Dedifferentiated amniotic fluid mesenchymal stem cell (primary cell): Measurements from ENCODE around the gene OXER1.

Experiments
- DNase-seq: peaks from one replicate; pipeline ENCODE4 v3.0.0-alpha.2; 2016; ENCODE audit errors: extremely low spot score

The OXER1 gene

DNA sequence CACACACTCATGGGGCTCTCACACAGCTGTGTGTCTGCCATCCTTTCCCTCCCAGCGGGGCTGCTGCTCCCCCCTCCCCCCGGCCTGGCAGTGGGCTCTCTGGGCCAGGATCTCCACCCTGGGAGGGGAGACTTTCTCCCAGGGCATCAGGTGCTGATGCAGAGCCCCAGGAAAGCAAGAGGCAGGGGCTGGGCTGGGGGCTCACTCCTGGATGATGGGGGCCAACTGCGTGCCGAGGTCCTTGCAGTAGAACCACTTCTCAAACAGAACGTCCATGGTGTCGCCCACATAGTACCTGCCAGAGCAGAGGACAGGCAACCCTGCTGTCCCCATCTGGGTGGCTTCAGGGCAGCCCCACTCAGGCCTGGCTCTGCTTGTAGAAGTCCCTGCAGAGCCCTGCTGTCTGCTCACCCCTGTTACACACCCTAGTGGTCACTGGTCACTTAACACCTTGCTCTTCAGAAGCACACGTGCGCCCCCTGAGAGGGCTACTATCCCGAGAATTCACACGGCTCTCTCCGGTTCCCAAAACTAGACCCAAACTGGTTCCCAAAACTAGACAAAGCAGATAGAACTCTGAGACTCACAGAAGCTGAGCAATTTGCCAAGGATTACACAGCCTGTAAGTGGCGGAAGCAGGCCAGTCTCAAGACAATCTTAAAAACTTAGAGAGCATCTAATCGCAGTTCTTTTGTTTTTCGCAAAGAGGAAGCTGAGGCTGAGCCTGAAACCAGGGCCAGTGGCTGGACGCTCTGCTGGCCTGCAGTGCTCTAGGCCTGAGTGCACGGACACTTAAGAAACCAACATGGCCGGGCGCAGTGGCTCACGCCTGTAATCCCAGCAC is 6.6 kb upstream of the OXER1 start:
- DNase-seq = no peak

DNA sequence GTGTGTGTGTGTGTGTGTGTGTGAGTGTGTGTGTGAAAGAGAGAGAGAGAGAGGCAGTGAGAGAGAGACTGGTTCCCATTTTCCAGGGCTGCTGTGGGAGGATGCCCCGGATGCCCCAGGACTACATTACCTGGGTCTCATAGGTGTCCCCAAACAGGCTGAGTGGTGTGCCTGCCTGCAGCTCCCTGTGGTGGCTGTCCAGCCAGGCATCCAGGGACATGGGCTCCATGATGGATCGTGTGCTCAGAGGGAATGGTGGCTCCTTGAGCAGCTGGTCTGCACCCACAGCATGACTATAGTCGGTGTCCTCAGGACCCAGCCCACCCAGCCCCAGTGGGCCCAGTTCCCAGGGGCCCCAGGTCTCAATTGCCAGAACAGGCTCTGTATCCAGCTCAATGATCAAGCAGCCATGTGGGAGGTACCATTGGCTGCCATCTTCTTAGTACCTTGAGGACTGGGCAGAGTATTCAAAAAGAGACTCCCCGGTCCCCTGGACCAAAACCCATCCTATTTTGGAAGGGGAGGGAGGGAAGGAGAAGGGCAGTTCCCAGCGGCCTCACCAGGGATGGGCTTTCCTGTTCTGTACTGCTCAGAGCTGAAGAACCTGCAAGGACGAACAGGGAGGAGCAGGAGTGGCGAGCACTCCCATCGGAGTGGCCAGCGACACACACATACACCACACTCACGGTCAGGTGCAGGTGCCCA is 5.8 kb upstream of the OXER1 start:
- DNase-seq = no peak

DNA sequence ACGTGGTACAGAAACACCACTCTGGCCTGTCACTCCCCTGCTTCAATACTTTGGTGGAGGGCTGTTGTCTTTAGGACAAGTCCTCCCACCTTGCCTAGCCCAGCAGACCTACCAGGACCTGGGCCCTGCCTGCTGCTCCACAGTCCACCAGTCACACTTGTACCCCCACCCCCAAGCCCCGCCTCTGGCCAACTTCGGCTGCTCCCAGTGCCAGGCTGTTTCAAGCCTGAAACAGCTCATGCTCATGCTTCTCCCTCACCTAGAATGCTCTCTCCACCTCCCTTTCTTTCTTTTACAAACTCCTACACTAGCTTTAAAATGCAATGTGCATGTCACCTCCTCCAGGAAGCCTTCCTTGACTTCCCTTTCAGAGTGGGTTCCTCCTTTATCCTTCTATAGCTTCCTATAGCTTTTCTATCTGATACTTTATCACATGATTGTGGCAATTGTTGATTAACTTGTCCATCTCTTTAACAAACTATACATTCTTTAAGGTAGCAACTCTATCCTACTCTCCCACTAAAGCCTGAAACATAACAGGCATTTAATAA is 4.8 kb upstream of the OXER1 start:
- no peak for DNase-seq

DNA sequence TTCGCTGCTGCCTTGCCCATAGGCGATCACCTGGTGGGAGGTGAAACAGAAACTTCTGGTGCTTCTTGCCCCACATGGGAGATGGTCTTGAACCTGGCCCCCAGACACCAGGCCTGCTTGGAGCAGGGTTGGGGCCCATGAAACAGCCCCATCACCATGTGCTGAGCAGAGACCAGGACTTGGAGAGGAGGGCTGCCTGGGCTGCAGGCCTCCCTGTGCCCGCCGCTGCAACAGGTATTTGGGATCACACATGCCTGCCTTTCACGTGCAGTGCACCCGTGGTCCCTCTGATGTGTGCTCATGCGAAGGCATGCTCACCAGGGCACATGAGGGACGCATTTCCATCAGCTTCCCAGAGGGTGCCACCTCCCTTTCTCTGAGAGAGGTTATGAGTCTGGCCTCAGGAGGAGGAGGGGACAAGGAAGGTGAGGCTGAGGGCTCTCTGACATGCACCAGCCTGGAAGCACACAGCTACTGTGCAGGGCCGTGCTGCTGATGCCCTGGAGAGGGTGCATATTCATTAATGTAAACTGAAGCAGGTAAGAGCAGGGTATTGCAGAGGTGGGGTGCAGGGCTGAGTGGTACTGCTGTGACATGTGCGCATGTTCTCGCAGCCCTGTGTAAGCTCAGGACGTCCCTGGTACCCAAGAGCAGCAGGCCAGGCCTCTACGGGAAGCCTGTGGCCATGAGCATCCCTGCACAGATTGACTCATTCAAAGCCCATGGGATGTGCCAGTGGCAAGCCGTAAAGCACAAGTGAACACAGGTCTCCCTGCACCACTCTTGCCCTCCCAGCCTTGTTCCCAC is 4.2 kb upstream of the OXER1 start:
- DNase-seq = no peak

DNA sequence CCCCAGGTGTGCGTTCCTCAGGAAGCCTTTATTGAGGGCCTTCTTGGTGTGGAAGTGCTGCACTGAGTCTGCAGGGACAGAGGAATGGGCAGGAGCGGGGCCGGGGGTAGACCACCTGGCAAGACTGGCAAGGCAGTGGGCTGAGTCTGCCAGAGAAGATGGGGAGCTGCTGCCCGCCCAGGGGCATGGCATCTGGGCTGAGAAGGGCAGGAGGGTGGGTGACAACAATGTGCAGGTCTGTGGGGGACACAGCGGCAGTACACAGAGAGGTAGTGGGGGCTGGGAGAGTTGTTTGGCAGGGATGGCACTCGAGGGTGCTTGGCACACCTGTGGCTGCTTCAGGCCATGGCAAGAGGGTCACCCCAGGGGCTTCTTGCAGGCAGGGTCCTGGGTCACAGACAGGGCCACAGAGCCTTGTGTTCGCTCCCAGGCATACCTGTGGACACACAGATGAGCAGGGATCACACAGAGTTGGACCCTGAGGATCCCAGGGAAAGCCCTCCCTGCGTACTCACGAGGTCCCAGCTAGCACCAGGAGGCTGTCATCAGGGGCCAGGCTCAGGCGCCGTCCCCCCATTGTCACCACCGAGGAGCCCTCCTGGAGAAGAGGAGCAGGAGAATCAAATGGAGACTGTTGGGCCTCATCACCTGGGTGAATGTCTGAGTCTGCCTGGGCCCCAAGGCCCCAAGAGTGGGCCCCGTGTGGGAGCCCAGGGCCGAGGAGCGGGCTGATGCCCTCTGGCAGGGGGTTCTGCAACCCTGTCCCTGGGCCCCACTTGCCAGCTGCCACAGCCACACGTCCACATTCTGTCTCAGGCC is 3.4 kb upstream of the OXER1 start:
- no peak for DNase-seq

DNA sequence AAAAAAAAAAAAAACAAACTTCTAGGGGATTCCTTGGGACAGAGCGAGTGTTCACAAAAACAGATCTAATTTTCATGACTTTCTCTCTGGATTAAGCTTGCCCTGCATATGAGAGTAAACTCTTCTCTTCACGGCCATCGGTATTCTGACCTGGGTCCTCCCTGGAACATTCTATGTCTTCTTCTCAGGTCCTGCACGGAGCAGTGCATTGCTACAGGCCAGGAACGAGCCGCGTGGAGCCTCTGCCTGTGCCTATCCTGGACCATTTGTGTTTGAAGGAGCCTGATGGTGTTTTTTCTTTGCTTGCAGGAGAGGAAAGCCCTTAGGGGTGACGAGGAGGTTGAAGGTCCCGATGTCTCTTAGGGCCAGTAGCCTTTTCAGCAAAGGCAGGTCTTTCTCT is 1.8 kb upstream of the OXER1 start:
- no peak for DNase-seq

DNA sequence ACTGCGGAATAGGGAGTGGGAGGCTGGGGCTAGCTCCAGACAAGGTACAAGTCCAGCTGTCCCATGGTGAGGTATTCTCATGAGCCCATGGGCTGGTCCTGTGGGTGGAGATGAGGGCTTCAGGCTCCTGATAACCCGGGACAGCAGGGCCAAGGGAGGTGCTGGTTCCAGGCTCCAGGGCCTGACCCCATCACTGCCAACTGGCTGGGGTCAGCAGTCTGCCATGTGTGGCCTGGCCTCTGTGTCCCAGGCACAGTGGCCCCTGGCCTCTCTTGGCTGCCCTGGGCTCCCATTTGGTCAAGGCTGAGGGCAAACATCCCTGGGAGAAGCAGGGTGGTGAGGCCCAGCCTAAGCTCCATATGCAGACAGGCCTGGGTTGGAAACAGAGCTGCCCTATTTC is 966 bp upstream of the OXER1 start:
- no peak for DNase-seq

DNA sequence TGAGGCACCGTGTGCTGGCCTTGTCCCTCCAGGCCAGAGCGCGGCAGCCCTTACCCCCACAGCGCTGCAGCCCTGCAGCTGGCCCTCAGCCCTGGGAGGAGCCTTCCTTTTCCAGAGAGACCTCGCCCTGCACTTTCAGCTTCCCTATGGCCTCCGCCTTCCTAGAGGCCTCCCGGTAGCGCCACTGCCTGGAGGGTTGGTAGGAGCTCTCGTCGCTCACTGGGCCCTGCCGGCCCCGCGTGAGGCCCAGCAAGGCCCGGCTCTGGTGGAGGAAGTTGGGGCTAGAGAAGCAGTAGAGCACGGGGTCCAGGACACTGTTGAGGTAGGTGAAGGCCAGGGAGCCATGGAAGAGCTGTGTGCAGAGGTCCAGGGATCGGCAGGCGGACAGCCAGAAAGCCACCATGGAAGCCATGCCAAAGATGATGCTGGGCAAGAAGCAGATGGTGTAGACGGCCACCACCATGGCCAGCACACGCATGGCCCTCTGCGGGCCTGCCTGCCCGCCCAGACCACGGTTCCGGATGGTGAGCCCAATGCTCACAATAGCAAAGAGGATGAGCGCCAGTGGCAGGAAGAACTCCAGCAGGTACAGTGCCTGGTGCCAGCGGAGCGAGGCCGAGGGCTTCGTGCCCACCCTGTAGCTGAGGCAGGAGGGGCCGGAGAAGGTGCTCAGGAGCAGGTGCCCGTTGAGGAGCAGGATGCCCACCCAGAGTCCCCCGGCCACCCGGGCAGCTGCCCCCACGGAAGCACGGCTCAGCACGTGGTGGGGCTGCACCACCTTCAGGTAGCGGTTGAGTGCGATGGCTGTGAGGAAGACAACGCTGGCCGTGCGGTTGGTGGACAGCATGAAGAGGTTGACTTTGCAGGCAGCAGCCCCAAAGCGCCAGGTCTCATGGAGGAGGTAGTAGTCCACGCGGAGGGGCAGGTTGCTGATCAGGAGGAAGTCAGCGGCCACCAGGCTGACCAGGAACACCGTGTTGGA is 821 bp downstream of the OXER1 start:
- DNase-seq = no peak

DNA sequence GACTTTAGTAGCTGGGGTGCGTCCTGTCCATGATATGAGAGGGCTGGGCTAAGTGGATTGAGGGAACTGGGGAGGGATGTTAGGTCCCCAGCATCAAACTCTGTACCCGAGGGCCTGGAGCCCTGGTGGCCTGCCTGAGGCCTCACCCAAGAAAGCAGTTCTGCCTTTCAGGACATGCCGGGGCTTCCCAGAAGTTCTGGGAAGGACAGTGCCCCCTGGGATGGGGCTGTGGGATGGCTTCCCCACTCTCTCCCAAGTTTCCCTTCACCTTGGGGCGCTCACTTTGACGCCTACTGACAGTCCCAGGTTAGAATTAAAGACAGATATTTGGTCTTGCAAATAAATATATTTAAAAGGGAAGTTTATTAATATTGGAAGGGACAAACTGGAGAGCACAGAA is 1.8 kb downstream of the OXER1 start:
- DNase-seq = no peak

DNA sequence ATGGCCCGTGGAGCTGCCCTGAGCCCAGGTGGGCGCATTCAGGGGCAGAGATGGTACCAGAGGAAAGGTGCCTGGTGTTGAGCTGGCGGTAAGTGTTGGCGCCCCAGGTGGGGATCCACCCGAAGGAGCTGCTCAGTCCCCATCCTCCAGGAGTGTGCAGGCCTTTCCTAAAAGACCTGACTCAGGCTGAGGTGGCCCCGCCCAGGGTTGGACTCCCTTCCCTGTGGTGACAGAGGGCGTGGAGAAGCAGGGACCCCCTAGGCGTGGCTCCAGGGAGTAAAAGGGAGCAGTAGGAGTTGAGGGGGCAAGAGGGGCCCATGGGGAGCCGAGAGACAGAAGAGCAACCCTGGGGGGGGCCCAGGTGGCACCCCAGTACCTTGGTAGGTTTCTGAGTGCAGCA is 2.4 kb downstream of the OXER1 start:
- no peak for DNase-seq

DNA sequence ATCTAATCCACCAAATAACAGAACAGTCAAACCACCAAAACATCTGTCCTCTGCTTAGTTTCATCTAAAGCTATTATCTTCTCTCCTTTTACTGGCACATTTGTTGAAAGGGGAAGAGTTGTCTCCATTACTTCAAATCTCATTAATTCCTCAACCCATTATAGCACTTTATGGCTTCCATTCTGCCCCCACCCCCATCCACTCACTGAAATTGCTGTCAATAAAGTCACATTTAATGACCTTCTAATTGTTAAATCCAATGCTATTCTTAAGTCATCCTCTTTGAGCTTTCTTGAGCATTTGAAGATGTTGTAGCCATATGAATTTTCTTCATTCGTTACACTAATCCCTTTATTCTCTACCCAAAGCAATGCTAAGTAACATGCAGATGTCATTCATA is 5.2 kb downstream of the OXER1 start:
- DNase-seq = no peak

DNA sequence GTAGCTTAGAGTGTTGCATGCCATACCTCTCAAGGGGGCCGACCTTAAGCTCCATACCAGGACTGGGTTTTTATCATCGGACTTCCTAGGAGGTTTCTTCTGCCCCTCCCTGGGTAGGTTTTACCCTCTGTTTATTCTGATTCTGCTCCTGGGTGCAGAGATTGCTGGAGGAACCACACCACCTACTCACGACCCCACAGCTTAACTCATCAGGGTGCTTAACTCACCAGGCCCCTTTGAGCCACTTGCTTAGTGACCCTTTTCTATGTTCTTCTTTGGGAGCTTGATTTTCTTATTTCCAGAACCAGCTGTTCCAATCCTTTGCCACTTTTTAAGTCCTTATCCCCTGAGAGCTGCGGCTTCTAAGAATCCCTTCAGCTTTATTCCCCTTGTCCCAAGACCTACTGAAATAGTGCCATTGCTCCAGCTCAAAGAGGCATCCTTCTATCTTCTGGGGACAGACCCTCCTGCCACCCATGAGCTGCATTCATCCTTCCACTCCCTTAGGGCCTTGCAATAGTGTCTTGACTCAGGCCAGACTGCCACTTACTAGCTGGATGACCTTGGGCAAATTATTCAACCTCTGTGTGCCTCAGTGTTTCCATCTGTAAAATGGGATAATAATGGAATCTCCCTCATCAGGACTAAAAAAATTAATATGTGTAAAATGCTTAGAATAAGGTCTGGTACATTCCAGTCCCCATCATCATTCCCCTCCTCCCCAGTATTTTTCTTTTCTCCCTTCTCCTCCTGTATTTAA is 5.8 kb downstream of the OXER1 start:
- DNase-seq = no peak

DNA sequence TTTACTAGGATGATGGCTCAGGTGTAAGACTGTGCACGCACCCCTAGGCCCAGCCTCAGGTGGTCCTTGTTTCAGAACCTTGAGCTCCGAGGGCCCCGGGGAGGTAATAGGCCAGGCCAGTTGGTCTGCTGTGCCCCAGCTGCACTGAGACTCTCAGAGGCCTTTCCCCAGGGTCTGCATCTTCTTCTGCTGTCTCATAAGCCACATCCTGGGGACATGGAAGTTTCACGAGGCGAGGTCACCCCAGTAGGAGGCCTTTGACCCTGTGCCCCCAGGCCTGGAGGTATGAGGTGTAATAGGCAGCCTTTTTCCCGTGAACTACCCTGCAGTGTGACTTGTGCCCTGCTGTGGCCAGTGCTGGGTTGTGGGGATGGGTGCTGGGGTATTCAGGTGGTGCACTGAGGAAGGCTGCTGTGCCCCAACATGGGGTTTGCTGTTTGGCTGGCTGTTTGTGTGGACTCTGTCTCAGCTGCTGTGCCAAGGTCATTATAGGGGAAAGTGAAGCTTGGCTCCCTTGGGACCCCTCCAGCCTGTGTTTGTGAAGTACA is 6.9 kb downstream of the OXER1 start:
- DNase-seq = no peak

DNA sequence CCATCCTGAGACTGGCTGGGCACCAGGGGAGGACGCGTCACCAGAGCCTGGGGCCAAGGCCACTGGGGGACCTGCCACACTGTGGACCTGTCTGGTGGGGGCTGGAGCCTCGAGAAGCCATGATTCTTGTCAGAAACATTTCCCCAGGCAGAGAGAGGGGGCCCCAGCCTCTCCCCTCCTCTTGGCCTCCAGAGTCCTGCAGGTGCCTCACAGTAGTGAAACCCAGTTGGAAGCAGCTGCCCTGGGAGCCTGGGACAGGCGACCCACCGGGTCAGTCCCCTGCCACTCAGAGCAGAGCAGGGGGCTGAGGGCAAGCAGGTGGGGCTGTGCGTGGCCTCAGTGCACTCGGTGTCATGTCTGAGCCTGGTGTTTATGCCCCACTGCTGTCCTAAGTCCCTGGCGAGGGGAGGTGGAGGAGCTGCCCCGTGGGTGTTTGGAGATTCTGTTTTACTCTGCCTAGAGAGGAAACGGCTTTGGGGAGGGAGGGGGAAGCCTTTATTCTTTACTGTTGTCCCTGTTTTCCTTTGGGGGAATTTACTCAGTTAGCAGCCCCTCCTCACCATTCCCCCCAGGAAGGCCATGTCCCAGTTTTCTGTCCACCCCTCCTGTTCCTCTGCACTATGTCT is 7.7 kb downstream of the OXER1 start:
- DNase-seq = no peak

DNA sequence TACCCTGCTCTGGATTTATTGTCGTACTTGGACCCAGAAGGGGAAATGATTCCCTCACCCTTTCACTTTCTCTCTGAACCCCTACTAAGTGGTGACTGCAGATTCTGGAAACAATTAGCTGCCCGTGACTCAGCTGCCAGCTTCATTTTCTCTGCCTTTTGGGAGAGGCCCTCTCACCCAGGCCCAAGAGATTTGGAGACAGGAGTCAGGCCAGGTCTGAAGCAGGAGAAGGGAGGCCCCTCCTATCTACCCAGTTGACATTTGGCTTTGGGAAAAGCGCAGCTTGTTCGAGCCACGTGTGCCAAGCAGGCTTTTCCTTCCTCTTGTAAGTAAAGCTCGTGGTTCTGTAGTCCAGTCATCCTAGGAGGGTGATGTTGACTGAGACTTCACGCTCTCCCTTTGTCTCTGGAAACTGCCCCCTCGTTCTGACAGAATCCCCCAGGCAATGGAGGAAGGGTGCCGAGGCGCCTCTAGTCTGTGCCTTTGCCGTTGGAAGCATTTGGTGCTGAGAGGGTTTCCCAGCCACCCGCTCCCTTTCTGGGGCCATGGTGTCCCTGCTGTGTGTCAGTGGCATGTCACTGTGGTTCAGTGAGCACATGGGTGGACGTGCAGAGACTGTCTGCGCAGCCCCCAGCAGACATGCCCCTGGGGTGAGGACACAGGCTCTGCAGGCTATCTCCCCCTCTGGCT is 8.6 kb downstream of the OXER1 start:
- DNase-seq = no peak

DNA sequence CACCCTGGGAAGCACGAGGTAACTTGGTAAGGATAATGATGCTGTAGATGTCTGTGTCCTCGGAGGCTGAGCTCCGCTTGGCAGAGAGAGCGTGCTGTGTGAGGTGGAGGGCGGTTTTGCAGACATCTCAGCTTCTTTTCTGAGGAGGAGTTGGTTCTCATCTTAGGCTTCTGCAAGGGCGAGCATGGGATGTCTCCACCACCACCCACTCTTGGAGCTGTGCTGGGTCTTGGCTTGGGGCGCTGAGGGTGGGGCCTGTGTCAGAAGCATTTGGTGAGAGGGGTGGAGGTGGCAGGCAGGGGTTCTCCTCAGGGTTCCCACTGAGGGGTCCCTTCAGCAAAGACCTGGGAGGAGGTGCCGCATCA is 9.2 kb downstream of the OXER1 start:
- DNase-seq = no peak

DNA sequence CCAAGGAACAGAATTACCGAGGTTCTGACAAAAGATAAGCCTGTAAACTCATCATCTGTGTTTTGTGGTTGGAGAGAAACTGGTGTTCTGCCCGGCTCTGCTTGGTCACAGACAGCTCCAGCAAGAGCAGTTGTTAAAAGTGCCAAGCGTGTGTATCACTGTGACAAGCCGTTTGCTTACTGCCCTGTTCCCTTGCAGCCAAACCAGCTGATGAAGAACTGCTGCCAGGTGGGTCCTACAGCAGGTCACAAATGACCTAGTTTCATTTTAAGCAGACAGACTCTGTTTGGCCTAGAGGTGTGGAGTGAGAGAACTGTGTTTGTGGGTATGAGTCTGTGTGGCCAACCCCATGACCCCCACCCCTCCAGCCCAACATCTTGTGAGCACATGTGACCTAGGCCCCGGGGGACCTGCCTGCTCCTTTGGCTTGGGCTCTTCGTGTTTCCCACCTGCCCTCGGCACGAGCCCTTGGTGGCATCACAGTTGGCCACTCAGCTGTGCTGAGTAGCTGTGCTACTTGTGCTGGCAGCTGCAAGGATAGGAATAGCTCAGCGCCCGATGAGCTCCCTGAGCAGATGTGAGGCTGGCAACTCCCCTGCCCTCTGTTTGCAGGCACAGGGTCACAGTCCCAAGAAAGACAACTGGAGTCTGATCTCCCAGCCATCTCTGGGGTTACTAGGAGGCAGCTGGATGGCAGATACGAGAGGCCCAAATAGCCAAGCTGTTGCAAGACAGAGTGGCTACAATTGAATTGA is 9.7 kb downstream of the OXER1 start:
- no peak for DNase-seq
